Lower leg skin (tissue), 3 donors: ENCODE measurements around the gene HOXA1.

Experiments
- POLR2A ChIP-seq, 2 donors: fragments of 450-650 bp; IDR thresholded peaks; one replicate each; pipeline ENCODE4 v1.6.1; 2016 to 2017; ENCODE audit warnings: antibody characterized with exemption in 2 of 2, mild to moderate bottlenecking in 1 of 2, moderate library complexity in 1 of 2
- TF ChIP-seq, protein P1 (sequence below), 3 donors: fragments of 450-650 bp; IDR thresholded peaks; one replicate each; pipeline ENCODE4 v1.5.1; 2016; ENCODE audit warnings: antibody characterized with exemption in 3 of 3, mild to moderate bottlenecking in 3 of 3, moderate library complexity in 2 of 3

DNA sequence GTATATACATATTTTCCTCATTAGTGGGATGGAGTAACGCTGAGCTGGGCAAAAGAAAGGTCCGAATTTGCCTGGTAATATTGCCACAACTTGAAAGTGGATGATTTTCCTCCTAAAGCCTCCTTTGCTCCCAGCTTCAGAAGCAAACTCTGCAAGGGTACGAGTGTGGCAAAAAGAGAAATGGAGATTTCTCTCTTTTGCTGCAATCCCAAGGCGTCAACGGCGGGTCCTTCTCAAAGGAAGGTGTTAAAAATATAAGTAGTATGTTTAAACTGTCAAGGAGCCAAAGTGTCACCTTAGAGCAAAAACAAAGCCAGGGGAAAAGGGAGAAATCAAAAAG, 19.1 kb upstream of the HOXA1 start:
- TF ChIP-seq, protein P1, sequence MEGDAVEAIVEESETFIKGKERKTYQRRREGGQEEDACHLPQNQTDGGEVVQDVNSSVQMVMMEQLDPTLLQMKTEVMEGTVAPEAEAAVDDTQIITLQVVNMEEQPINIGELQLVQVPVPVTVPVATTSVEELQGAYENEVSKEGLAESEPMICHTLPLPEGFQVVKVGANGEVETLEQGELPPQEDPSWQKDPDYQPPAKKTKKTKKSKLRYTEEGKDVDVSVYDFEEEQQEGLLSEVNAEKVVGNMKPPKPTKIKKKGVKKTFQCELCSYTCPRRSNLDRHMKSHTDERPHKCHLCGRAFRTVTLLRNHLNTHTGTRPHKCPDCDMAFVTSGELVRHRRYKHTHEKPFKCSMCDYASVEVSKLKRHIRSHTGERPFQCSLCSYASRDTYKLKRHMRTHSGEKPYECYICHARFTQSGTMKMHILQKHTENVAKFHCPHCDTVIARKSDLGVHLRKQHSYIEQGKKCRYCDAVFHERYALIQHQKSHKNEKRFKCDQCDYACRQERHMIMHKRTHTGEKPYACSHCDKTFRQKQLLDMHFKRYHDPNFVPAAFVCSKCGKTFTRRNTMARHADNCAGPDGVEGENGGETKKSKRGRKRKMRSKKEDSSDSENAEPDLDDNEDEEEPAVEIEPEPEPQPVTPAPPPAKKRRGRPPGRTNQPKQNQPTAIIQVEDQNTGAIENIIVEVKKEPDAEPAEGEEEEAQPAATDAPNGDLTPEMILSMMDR (IDR thresholded peaks at IDR 0.05), result no peak
- TF ChIP-seq POLR2A (IDR thresholded peaks at IDR 0.05), result no peak
